Natural killer cell (primary cell): Measurements from ENCODE around the gene HEATR3. TPM values are rescaled to one million over a fixed set of nuclear protein-coding genes. Genes with fewer than 3 reads are reported as not detected.

Experiments used
- ATAC-seq, 3 donors: fragments of 150-1000 bp in 2 of 3; fragments of 200-7000 bp in 1 of 3; cut with Tn5 transposase; 1 replicate in 1 of 3; 2 replicates in 2 of 3; pipeline ENCODE4 v1.10.0; 2021; ENCODE audit warnings: mild to moderate bottlenecking in 2 of 3, moderate library complexity in 2 of 3
- DNase-seq, 2 donors: peaks; one replicate each; pipeline versions ENCODE4 v3.0.0 to v3.0.0-alpha.2; 2013 to 2021; ENCODE audit warnings: mixed read lengths in 1 of 2
- H3K27ac ChIP-seq: one replicate; pipeline ENCODE4 v1.5.1; 2013; ENCODE audit warnings: mild to moderate bottlenecking, low read length
- H3K27me3 ChIP-seq: one replicate; pipeline ENCODE4 v1.6.1; 2013; ENCODE audit warnings: low read length; ENCODE audit not compliant: control insufficient read depth, insufficient read depth
- H3K36me3 ChIP-seq: one replicate; pipeline ENCODE4 v1.6.1; 2013; ENCODE audit warnings: low read length; ENCODE audit not compliant: control insufficient read depth, insufficient read depth
- H3K4me1 ChIP-seq: one replicate; pipeline ENCODE4 v1.6.1; 2013; ENCODE audit warnings: low read length; ENCODE audit not compliant: control insufficient read depth, insufficient read depth
- H3K4me3 ChIP-seq: one replicate; pipeline ENCODE4 v1.5.1; 2013; ENCODE audit warnings: low read length
- H3K9me3 ChIP-seq: one replicate; pipeline ENCODE4 v1.6.1; 2013; ENCODE audit warnings: low read length; ENCODE audit not compliant: control insufficient read depth, insufficient read depth
- H3K27ac Mint-ChIP-seq, 2 donors: one replicate each; pipeline ENCODE4 v1.8.0; 2022; ENCODE audit warnings: mild to moderate bottlenecking in 2 of 2, mixed read lengths in 2 of 2, moderate library complexity in 1 of 2
- H3K27me3 Mint-ChIP-seq, 2 donors: one replicate each; pipeline ENCODE4 v1.8.0; 2022; ENCODE audit warnings: low read depth in 2 of 2, mixed read lengths in 2 of 2
- H3K36me3 Mint-ChIP-seq: one replicate; pipeline ENCODE4 v1.8.0; 2022; ENCODE audit warnings: mixed read lengths
- H3K4me1 Mint-ChIP-seq, 2 donors: one replicate each; pipeline ENCODE4 v1.8.0; 2022; ENCODE audit warnings: mixed read lengths in 2 of 2
- H3K4me3 Mint-ChIP-seq: one replicate; pipeline ENCODE4 v1.8.0; 2022; ENCODE audit warnings: mild to moderate bottlenecking, moderate library complexity, mixed read lengths
- H3K9me3 Mint-ChIP-seq, 2 donors: one replicate each; pipeline ENCODE4 v1.8.0; 2022; ENCODE audit warnings: mixed read lengths in 2 of 2
- CTCF ChIP-seq: fragments of 200-600 bp; IDR thresholded peaks from one replicate; pipeline ENCODE4 v1.8.0; 2022; ENCODE audit warnings: antibody characterized with exemption
- WGBS: methylation state at CpG from one replicate; pipeline ENCODE4 v1.1.7; 2013; ENCODE audit warnings: missing lambda C conversion rate; ENCODE audit not compliant: insufficient coverage; 5-methylcytosine and 5-hydroxymethylcytosine counted together
- intact Hi-C: fragments of 100-400 bp; cut with micrococcal nuclease; formaldehyde crosslinking; loops from one replicate; pipeline ENCODE4 v1.14.2; 2022
- total RNA-seq, 4 donors: library from RNA; stranded (reverse); fragments of 120-200 nt in 1 of 4; gene quantifications; one replicate each; pipeline versions ENCODE4 v1.2.3 to v1.2.4, GENCODE V29; 2013 to 2022

HEATR3 gene
- total RNA-seq, 3 donors from 2014 or later (not counting 1 experiment from before 2014, with no cell fraction given), result 14.6 to 25.0 (median 21.4) TPM

DNA sequence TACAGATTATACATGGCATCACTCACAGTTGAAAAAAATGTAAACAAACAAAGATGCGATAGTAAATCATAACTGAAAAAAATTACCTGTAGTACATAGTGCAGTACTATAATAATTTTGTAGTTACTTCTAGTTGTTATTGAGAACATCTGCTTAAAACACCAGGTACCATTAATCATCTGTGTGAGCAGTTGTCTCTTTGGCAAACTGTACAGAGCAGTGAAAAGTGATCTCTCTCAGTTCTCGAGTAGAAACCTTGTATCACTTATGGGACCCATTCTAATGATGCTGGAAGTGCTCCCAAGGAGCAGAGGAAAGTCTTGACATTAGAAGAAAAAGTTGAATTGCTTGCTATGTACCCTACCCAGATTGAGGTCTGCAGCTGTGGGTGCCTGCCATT, 78.4 kb downstream of the HEATR3 start:
- Histone ChIP-seq H3K4me1 (no peaks in the 10 kb centered on the region), H3K27me3 (no peaks in the 10 kb centered on the region), H3K9me3 (no peaks in the 10 kb centered on the region), H3K36me3 (no peaks in the 10 kb centered on the region), H3K27ac (no peak overlapping the region), H3K4me3 (no peak overlapping the region)
- DNase-seq (no peak), ATAC-seq (no peak)
- TF ChIP-seq CTCF, result no peak
- H3K27me3 Mint-ChIP-seq, result no peaks in the 10 kb centered on the region
- no peak overlapping the region for H3K4me3 Mint-ChIP-seq
- no peaks in the 10 kb centered on the region for H3K4me1 Mint-ChIP-seq
- no peaks in the 10 kb centered on the region for H3K9me3 Mint-ChIP-seq
- WGBS, result 88% methylated on average over 1 of the region's 2 CpGs
- intact Hi-C loops, result no loop called here
- H3K36me3 Mint-ChIP-seq, result no peaks in the 10 kb centered on the region
- no peak overlapping the region for H3K27ac Mint-ChIP-seq

- intact Hi-C loops, result no loop called here
- Mint-ChIP-seq H3K27ac (no peak overlapping the region), H3K4me3 (no peak overlapping the region), H3K27me3 (no peaks in the 10 kb centered on the region), H3K9me3 (no peaks in the 10 kb centered on the region), H3K36me3 (no peaks in the 10 kb centered on the region), H3K4me1 (no peaks in the 10 kb centered on the region)
- ATAC-seq (no peak), DNase-seq (no peak)
- 93% methylated on average over 9 of the region's 9 CpGs for WGBS
- Histone ChIP-seq H3K27ac (no peak overlapping the region), H3K4me3 (no peak overlapping the region), H3K4me1 (peaks cover under 1% of the 10 kb centered on the region), H3K36me3 (no peaks in the 10 kb centered on the region), H3K9me3 (no peaks in the 10 kb centered on the region), H3K27me3 (no peaks in the 10 kb centered on the region)
- no peak for TF ChIP-seq CTCF
These were observed 81.0 kb downstream of the HEATR3 start for GRCh38 chr16:50146479-50147435.

GRCh38 chr16:50151322-50151721, 85.6 kb downstream of the HEATR3 start:
- Histone ChIP-seq H3K27ac (no peak overlapping the region), H3K36me3 (no peaks in the 10 kb centered on the region), H3K4me1 (peaks cover 26% of the 10 kb centered on the region), H3K4me3 (no peak overlapping the region), H3K9me3 (no peaks in the 10 kb centered on the region), H3K27me3 (no peaks in the 10 kb centered on the region)
- no peaks in the 10 kb centered on the region for H3K9me3 Mint-ChIP-seq
- H3K27me3 Mint-ChIP-seq, result no peaks in the 10 kb centered on the region
- TF ChIP-seq CTCF, result no peak
- peak overlapping the region; percentile 90 for H3K4me3 Mint-ChIP-seq
- no peak for ATAC-seq
- intact Hi-C loops, result loop anchor here (5.0 kb wide), 1 partner anchor 186 kb away; no protein-coding TSS in a partner anchor
- DNase-seq, result no peak
- H3K27ac Mint-ChIP-seq, result peak overlapping the region in 1 of 2 donors; percentile 86
- 96% methylated on average over 5 of the region's 5 CpGs for WGBS
- no peaks in the 10 kb centered on the region for H3K36me3 Mint-ChIP-seq
- peaks cover 16 to 20% of the 10 kb centered on the region in 2 donors for H3K4me1 Mint-ChIP-seq
